Endothelial cell of umbilical vein (primary cell): ENCODE results near the gene PVRIG.

ENCODE experiments used
- EZH2 ChIP-seq: IDR thresholded peaks from 2 replicates; pipeline ENCODE4 v1.6.1; 2012; ENCODE audit warnings: borderline replicate concordance, low read depth, mild to moderate bottlenecking, moderate library complexity, low read length, inconsistent platforms; ENCODE audit not compliant: severe bottlenecking
- POLR2A ChIP-seq: IDR thresholded peaks from 2 replicates; pipeline ENCODE4 v1.6.1; 2012; ENCODE audit warnings: low read depth, mild to moderate bottlenecking, control low read depth, low read length

GRCh38 chr7:100171840-100172239 lies 47.9 kb upstream of the PVRIG start:
- TF ChIP-seq EZH2 (no peak), POLR2A (no peak)
